CD4-positive, alpha-beta T cell treated with Interleukin-6 for 4 hours (primary cell): ENCODE measurements around the gene FKBP10.
"Not testable (repeated sequence)": the region's sequence is repeated elsewhere in the genome, so short reads cannot be mapped to it uniquely, and the experiment has no call there.

ENCODE experiments used
- DNase-seq: peaks from one replicate; pipeline ENCODE4 v3.0.0-alpha.2; 2020; ENCODE audit warnings: mixed read lengths

The FKBP10 gene

DNA sequence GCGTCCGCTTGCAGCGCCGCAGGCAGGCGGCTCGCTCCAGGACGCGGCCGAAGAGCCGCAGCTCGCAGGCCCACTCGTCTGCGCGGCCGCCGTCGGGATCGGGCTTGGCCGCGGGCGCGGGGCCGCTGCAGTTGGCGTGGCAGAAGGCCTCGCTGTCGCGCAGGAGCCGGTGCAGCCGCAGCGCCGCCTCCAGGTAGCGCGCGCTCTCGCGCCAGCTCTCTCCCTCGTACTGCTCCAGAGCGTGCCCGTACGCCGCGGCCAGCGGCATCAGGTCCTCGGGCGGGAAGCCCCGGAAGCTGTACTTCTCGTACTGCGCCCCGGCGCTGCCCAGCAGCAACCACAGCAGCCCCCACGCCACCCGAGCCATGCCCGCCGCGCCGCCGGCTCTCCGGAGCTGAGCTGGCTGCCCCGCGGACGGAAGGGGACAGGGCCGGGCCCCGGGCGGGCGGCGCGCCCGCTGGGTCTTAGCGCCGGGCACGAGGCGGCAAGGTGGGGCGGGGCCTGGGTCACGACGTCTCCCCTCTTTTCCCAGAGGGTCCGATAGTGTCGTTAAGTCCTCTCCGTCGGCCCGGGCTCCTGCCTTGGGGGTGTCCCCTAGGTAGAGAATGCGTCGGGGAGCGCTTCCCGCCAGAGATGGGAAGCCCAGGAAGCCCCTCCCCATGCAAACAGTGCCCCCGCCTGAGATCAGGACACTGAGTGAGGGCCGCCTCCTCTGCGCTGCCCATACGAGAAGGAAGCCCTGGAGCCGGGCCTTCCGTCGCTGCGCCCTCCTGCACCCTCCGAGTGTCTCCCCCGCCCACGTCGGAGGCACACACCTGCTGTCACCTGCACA lies 1.0 kb upstream of the FKBP10 start, which contains the start of gene P3H4:
Gene P3H4 (minus strand): TSS at position 401 of the 832 bp plus-strand sequence. CDS start 34 bp downstream, at position 367.
- DNase-seq = peak; percentile 79

GRCh38 chr17:41813152-41813680 lies 412 bp downstream of the FKBP10 start:
- no peak for DNase-seq

GRCh38 chr17:41813699-41814124 lies 908 bp downstream of the FKBP10 start:
- no peak for DNase-seq

DNA sequence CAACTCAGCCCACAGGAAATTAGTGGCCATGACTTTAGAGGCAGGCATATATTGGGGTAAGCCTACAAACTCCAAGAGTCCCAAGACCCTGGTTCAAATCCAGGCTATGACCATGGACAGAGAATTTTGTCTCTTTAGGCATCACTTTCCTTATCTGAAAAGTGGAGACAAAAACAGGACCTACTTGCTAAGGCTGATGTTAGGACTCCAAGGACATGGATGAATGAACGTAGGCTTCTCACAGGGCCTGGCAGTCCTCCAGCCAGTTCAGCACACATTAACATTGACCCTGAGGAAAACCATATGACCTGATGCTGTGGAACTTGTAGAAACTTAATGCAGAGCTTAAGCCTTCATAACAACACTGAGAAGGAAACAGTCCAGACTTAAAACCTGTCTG lies 1.4 kb downstream of the FKBP10 start:
- no peak for DNase-seq

DNA sequence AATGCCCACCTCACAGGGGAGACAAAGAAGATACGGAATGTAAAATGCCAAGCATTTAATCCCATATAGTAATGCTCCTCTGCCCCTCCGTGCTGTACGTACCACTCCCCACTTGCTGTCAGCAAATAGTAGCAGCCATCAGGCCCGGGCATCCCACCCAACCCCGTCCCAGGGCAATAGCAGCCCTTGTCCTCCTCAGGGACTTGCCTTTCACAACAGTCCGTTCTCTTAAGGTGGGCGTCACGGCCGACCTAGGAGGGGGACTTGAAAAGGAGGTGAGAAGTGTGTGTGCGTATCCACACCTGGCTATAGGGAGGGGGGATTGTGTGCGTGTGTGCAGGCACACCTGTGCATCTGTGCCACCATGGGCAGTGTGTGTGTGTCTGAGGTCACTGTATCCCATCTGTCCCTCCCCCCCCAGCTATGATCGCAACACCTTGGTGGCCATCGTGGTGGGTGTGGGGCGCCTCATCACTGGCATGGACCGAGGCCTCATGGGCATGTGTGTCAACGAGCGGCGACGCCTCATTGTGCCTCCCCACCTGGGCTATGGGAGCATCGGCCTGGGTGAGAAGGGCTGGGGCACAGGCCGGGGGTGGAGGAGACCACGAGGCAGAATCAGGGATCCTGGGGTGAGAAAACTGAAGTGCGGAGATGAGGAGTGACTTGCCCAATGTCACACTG lies 4.0 kb downstream of the FKBP10 start:
- DNase-seq = no peak

DNA sequence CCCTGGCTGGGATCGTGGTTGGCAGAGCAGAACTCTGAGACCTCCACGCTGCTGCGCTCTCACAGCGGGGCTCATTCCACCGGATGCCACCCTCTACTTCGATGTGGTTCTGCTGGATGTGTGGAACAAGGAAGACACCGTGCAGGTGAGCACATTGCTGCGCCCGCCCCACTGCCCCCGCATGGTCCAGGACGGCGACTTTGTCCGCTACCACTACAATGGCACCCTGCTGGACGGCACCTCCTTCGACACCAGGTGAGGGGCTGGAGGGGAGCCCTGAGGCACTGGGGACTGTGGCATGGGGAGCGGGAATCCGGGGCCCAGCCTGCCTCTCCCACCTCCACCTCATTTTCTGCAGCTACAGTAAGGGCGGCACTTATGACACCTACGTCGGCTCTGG lies 5.2 kb downstream of the FKBP10 start:
- no peak for DNase-seq

DNA sequence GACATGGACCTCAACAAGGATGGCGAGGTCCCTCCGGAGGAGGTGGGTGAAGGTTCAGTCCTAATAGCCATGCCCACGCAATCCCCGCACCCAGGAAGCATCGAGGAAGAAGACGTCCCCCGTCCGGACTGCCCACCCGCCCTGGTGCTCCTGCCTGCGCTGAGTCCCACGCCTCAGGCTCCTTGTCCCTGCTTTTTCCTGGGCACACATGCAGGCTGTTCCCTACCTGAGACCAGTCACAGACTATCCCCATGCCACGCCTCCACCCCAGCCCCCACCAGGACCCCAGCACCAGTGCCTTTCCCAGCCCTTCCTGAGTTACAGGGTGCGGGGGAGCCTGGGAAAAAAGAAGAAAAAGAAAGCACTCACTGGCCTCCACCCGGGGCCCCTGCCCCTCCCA lies 9.0 kb downstream of the FKBP10 start:
- no peak for DNase-seq

DNA sequence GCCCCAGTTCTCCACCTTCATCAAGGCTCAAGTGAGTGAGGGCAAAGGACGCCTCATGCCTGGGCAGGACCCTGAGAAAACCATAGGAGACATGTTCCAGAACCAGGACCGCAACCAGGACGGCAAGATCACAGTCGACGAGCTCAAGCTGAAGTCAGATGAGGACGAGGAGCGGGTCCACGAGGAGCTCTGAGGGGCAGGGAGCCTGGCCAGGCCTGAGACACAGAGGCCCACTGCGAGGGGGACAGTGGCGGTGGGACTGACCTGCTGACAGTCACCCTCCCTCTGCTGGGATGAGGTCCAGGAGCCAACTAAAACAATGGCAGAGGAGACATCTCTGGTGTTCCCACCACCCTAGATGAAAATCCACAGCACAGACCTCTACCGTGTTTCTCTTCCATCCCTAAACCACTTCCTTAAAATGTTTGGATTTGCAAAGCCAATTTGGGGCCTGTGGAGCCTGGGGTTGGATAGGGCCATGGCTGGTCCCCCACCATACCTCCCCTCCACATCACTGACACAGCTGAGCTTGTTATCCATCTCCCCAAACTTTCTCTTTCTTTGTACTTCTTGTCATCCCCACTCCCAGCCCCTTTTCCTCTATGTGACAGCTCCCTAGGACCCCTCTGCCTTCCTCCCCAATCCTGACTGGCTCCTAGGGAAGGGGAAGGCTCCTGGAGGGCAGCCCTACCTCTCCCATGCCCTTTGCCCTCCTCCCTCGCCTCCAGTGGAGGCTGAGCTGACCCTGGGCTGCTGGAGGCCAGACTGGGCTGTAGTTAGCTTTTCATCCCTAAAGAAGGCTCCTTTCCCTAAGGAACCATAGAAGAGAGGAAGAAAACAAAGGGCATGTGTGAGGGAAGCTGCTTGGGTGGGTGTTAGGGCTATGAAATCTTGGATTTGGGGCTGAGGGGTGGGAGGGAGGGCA lies 9.7 kb downstream of the FKBP10 start:
- no peak for DNase-seq

DNA sequence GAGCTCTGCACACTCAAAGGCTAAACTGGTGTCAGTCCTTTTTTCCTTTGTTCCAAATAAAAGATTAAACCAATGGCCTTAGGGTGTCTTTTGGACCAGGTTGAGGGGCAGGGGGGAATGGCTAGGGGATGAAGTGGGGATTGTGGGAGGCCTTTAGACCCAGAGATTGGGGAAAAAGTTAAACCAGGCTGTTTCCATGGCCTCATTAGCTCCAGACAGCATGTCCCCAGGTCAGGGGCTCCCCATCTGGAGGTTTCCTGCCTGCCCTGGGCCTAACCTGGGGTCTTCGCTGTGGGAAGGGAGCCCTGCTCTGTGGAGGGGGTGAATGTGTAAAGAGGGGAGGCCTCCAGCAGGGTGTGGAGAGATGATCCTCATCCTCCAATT lies 10.3 kb downstream of the FKBP10 start:
- no peak for DNase-seq

DNA sequence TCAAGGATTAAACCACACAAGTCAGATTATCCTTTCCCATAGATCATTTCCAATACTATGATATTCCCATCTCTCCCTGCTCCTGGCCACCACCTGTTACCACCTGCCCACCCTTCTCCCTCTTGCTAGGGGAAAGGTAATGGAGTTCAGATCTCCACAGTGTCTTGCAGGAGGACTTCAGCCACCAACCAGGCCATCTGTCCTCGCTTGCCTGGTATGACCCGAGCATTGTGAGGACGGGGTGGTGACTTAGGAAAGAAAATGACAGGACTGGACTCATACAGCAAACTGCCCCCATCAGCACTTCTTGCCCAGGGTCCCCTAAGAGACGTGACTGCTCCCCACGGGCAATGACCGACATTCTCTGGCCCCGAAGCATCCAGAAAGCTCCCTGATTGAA lies 10.8 kb downstream of the FKBP10 start:
- DNase-seq = no peak

DNA sequence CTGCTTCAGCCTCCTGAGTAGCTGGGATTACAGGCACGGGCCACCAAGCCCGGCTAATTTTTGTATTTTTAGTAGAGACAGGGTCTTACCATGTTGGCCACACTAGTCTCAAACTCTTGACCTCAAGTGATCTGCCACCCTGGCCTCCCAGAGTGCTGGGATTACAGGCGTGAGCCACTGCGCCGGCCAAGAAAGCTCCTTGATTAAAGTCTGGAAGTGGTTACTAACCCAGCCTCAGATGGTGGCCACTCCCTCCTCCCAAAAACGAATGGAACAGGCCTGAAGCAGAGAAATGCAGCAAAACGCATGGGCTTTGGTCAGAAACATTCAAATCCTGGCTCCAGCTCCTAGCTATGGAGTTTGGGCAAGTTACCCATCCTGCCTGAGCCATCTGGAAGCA lies 11.3 kb downstream of the FKBP10 start:
- DNase-seq = no peak

DNA sequence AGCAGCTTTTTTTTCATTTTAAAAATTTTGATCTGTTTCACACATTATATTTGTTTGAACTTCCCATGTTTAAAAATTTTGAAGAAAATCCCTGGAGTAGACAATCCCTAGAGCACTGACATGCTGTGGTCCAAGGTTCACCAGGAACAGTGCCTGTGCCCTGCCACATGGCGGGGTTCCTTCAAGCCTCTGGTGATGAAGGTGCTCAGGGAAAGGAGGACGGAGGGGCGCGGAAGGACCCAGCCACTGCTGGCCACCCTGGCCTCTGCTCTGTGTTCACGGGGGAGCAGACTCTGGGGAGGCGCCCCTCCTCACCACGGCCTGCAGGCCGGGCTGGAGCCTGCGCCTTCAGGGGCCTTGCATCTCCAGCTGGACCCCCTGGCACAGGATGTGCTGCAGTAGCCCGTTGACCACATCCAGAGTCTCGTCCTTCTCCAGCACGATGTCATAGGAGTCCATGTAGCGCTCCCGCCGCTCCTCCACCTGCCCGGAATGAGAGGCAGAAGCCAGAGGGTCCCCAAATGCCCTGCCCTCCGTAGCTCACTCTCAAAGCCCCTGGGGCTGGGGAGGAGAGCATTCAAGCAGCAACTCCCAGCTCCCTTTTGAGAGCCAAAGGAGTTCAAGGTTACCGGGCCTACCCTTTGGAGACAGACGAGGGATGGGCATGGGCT lies 12.5 kb downstream of the FKBP10 start:
- no peak for DNase-seq

DNA sequence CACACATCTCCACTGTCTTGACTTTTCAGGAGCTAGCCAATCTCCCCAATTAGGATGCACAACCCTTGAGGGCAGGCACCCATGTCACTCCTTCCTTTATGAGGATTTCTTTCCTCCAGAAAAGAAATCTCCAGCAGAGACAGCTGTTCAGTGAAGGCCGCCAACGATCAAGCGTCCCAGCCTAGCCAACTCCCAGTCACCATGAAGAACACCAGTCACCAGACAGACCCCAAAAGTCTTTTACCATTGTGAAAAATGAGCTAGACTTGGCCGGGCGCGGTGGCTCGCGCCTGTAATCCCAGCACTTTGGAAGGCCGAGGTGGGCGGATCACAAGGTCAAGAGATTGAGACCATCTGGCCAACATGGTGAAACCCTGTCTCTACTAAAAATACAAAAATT lies 17.2 kb downstream of the FKBP10 start:
- not testable (repeated sequence) for DNase-seq

DNA sequence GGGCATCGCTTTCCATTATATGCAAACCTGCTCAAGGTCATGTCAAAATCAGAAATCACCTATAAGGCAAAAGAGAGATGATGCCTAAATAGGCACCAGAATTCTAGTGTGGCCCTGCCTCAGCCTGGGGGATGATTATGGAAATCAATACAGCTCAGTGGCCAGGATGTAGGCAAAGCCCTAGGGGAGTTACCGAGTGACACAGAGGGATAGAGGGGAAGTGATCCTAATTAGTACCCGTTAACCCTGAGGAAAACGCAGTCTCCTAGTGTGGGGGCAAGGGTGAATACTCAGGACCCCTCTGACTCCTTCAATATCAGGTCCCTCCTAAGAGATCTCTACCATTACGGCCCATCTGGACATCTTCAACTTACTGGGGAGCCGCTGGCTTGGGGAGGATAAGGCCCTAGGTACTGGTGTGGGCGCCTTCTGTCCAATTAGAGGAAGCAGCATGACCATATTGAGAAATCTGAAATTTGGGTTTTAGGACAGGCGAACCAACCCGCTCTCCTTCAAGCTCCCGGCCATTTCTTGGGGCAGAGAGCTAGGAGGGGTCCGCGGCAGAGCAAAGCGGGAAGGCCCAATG lies 22.5 kb downstream of the FKBP10 start:
- no peak for DNase-seq

DNA sequence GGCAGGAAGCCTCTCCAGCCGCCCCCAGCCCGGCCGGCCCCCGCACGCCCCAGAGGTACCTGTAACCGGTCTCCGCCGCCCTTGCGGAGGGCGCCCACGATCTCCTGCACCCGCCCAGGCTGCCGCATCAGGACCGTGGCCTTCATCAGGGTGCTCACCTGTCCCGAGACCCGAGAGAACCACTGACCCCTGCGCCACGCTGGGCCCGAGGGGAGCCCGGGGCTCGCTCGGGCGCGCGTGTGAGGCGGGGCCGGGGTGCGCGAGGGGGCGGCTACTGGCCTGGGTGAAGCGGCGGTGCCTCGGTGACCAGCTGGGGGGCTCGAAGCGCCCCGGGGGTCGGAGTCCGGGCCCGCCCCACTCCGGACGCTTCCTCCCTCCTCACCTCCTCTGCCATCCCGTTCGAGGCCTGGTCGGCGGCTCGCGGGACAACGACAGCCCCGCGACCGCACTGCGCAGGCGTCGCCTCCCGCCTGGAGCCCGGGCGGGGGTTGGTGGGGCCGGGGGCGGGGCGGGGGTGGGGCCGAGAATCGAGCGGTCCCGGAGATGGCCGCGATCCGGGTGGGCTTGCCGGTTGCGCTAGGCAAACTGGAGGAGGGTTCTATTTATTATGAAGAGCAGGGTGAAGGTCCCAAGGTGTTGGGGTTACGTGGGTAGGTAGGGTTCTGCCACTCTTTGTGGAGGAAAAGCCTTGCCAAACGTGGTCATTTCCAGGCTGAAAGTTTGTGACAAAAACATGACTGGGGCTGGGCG lies 23.2 kb downstream of the FKBP10 start, which contains the start of gene NT5C3B:
Gene NT5C3B (minus strand): TSS at position 433 of the 750 bp plus-strand sequence. CDS start 39 bp downstream, at position 394.
- peak; percentile 79 for DNase-seq

DNA sequence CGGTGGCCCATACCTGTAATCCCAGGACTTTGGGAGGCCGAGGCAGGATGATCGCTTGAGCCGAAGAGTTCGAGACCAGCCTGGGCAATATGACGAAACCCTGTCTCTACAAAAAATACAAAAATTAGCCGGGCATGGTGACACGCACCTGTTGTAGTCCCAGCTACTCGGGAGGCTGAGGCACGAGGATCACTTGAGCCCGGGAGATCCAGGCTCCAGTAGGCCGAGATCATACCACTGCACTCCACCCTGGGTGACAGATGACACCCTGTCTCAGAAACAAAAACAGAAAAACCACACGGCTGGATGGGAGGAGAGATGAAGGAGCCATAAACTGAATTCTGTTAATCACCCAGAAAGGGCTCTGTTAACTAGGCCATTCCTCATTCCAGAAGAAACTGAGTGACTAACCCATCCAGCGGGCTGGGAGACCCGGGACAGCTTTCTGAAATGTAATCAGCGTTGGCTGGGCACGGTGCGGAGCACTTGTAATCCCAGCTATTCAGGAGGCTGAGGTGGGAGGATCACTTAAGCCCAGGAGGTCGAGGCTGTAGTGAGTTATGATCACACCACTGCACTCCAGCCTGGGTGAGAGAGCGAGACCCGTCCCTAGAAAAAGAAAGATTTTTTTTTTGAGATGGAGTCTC lies 23.9 kb downstream of the FKBP10 start:
- DNase-seq = no peak

- no peak for DNase-seq
Observed at GRCh38 chr17:41837761-41838538, 25.1 kb downstream of the FKBP10 start, which contains the start of gene KLHL10. KLHL10 (plus strand) TSS chr17:41837825; CDS start chr17:41837933, 108 bp downstream.

DNA sequence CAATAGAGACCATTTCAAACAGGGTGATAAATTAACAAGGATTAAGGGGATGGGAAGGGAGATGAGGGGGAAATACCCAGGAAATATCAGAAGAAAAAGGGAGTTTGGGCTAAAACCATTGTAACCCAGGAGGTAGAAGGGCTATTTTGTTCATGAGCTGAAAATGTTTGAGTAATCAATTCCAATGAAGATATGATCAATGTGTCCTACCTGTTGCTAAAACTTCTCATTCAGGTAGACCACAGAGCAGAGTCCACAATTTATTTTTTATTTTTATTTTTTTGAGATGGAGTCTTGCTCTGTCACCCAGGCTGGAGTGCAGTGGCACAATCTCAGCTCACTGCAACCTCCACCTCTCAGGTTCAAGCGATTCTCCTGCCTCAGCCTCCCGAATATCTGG lies 26.6 kb downstream of the FKBP10 start:
- DNase-seq = not testable (repeated sequence)

DNA sequence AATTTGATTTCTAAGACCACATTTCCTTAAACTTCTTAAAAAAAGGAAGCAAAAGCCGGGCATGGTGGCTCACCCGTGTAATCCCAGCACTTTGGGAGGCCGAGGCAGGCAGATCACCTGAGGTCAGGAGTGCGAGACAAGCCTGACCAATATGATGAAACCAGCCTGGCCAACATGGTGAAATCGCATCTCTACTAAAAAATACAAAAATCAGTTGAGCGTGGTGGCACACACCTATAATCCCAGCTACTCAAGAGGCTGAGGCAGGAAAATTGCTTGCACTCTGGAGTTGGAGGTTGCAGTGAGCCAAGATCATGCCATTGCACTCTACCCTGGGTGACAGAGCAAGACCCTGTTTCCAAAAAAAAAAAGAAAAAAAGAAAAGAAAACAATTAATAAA lies 28.0 kb downstream of the FKBP10 start:
- not testable (repeated sequence) for DNase-seq
